OCI-LY7 (cell line): Measurements from ENCODE around the gene SUDS3.

Source experiments
- EZH2phosphoT487 ChIP-seq: fragments of 200-600 bp; sonication (generic); IDR thresholded peaks from 2 replicates; pipeline ENCODE4 v1.6.1; 2018; ENCODE audit warnings: low read depth, borderline replicate concordance, mild to moderate bottlenecking, mixed run types, antibody characterized with exemption, low read length, moderate library complexity, mixed read lengths
- TF ChIP-seq, protein P1 (sequence below): fragments of 200-600 bp; sonication (generic); conservative IDR thresholded peaks from 2 replicates; pipeline ENCODE4 v1.5.1; 2014; ENCODE audit warnings: mild to moderate bottlenecking, antibody characterized with exemption, low read length, moderate library complexity, mixed read lengths

DNA sequence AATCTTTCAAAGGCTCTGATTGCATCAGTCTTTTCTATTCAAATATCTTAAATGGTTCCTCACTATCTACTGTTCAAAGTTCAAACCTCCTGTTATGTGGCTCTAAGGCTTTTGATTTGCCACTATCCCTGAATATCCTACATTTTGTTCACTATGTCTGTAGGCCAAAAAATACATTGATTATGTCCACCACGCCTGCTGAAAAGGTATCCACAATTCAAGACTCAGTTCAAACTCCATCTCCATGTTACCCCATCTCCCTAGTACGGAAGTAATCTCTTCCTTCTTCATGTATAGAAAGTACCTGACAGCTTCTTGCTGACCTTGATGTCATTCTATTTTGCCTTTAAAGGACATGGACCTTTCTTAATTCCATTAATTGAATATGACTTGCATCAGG lies 28.4 kb upstream of the SUDS3 start:
- TF ChIP-seq, protein P1, sequence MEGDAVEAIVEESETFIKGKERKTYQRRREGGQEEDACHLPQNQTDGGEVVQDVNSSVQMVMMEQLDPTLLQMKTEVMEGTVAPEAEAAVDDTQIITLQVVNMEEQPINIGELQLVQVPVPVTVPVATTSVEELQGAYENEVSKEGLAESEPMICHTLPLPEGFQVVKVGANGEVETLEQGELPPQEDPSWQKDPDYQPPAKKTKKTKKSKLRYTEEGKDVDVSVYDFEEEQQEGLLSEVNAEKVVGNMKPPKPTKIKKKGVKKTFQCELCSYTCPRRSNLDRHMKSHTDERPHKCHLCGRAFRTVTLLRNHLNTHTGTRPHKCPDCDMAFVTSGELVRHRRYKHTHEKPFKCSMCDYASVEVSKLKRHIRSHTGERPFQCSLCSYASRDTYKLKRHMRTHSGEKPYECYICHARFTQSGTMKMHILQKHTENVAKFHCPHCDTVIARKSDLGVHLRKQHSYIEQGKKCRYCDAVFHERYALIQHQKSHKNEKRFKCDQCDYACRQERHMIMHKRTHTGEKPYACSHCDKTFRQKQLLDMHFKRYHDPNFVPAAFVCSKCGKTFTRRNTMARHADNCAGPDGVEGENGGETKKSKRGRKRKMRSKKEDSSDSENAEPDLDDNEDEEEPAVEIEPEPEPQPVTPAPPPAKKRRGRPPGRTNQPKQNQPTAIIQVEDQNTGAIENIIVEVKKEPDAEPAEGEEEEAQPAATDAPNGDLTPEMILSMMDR = no peak
- TF ChIP-seq EZH2phosphoT487 = no peak
